Suprapubic skin (tissue), 3 donors: Measurements from ENCODE around the gene F8.
"Not testable (repeated sequence)": the region's sequence is repeated elsewhere in the genome, so short reads cannot be mapped to it uniquely, and the experiment has no call there.

ENCODE experiments used
- POLR2AphosphoS5 ChIP-seq, 3 donors: sonication (generic); formaldehyde crosslinking; IDR thresholded peaks; one replicate each; pipeline ENCODE4 v1.6.1; 2017; ENCODE audit warnings: antibody characterized with exemption in 3 of 3
- TF ChIP-seq, protein P1 (sequence below), 2 donors: fragments of 200-600 bp in 1 of 2; fragments of 450-650 bp in 1 of 2; sonication (generic) in 1 of 2; IDR thresholded peaks; one replicate each; pipeline ENCODE4 v1.5.1; 2016 to 2019; ENCODE audit warnings: antibody characterized with exemption in 2 of 2, mild to moderate bottlenecking in 1 of 2, moderate library complexity in 1 of 2

DNA sequence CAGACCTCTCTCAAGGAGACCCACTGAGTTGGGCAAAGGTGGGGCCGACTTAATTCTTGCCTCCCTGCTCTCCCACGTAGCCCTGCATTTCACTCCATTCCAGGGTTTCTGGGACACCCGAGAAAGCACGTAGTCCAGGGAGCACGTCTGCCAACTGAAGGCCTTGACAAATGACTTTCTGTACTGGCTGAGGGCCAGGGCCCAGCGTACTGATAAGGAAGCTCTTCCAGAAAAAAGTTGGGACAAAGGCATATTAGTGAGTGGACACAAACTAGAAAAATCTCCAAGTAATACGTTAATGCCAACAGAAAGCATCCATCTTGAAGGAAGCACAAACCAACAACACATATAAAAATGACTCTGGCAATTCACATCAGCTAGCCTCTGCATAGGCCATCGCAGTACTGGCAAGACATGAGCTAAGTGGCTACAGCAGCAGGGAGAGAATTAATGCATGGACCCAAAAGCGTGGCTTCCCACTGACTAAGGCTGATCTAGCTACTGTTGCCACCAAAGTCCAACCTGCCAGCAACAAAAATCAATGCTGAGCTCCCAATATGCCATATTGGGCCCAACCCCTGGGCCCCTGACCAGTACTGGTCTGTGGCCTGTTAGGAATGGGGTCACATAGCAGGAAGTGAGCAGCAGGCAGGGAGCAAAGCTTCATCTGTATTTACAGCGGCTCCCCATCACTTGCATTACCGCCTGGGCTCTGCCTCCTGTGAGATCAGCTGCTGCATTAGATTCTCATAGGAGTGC, 15.4 kb downstream of the F8 start:
- TF ChIP-seq, protein P1, sequence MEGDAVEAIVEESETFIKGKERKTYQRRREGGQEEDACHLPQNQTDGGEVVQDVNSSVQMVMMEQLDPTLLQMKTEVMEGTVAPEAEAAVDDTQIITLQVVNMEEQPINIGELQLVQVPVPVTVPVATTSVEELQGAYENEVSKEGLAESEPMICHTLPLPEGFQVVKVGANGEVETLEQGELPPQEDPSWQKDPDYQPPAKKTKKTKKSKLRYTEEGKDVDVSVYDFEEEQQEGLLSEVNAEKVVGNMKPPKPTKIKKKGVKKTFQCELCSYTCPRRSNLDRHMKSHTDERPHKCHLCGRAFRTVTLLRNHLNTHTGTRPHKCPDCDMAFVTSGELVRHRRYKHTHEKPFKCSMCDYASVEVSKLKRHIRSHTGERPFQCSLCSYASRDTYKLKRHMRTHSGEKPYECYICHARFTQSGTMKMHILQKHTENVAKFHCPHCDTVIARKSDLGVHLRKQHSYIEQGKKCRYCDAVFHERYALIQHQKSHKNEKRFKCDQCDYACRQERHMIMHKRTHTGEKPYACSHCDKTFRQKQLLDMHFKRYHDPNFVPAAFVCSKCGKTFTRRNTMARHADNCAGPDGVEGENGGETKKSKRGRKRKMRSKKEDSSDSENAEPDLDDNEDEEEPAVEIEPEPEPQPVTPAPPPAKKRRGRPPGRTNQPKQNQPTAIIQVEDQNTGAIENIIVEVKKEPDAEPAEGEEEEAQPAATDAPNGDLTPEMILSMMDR (IDR thresholded peaks at IDR 0.05), result not testable (repeated sequence)
- TF ChIP-seq POLR2AphosphoS5 (IDR thresholded peaks at IDR 0.05), result not testable (repeated sequence)
